Vagina (tissue), 2 donors: Measurements from ENCODE around the gene ZNF664.

Experiments used
- POLR2AphosphoS5 ChIP-seq, 2 donors: sonication (generic); formaldehyde crosslinking; IDR thresholded peaks; one replicate each; pipeline ENCODE4 v1.9.0; 2017; ENCODE audit warnings: antibody characterized with exemption in 2 of 2, mild to moderate bottlenecking in 2 of 2, low read depth in 1 of 2; ENCODE audit not compliant: insufficient read depth in 1 of 2
- TF ChIP-seq, protein P1 (sequence below), 3 experiments: fragments of 450-650 bp in 2 of 3; fragments of 200-600 bp in 1 of 3; sonication (generic) in 1 of 3; IDR thresholded peaks; one replicate each; pipeline ENCODE4 v1.5.1; 2017 to 2019; ENCODE audit warnings: antibody characterized with exemption in 3 of 3, mild to moderate bottlenecking in 2 of 3, moderate library complexity in 2 of 3

- TF ChIP-seq POLR2AphosphoS5 (IDR thresholded peaks at IDR 0.05; ENCODE audit: insufficient read depth in 1 of 2, low read depth in 1 of 2), result no peak
- TF ChIP-seq, protein P1, sequence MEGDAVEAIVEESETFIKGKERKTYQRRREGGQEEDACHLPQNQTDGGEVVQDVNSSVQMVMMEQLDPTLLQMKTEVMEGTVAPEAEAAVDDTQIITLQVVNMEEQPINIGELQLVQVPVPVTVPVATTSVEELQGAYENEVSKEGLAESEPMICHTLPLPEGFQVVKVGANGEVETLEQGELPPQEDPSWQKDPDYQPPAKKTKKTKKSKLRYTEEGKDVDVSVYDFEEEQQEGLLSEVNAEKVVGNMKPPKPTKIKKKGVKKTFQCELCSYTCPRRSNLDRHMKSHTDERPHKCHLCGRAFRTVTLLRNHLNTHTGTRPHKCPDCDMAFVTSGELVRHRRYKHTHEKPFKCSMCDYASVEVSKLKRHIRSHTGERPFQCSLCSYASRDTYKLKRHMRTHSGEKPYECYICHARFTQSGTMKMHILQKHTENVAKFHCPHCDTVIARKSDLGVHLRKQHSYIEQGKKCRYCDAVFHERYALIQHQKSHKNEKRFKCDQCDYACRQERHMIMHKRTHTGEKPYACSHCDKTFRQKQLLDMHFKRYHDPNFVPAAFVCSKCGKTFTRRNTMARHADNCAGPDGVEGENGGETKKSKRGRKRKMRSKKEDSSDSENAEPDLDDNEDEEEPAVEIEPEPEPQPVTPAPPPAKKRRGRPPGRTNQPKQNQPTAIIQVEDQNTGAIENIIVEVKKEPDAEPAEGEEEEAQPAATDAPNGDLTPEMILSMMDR (IDR thresholded peaks at IDR 0.05), result no peak
These were observed 33.2 kb downstream of the ZNF664 start for GRCh38 chr12:124006085-124006845.
